Upper lobe of left lung (tissue), 6 donors: ENCODE data around the gene NDUFB7. TPM values are rescaled to one million over a fixed set of nuclear protein-coding genes. Genes with fewer than 3 reads are reported as not detected.

Source experiments
- ATAC-seq, 2 donors: fragments of 200-7000 bp; cut with Tn5 transposase; one replicate each; pipeline ENCODE4 v1.9.1; 2022; ENCODE audit warnings: mild to moderate bottlenecking in 2 of 2, moderate library complexity in 2 of 2; ENCODE audit not compliant: low FRiP score in 2 of 2
- DNase-seq, 2 donors: peaks; one replicate each; pipeline ENCODE4 v3.0.0-alpha.2; 2019 to 2020
- H3K27ac ChIP-seq, 4 donors: fragments of 200-600 bp; sonication (generic); one replicate each; pipeline ENCODE4 v1.5.1; 2016 to 2019
- H3K27me3 ChIP-seq, 4 donors: fragments of 200-600 bp; sonication (generic); one replicate each; pipeline ENCODE4 v1.5.1; 2017 to 2019
- H3K36me3 ChIP-seq, 4 donors: fragments of 200-600 bp; sonication (generic); one replicate each; pipeline ENCODE4 v1.5.1; 2016 to 2019
- H3K4me1 ChIP-seq, 4 donors: fragments of 200-600 bp; sonication (generic); one replicate each; pipeline ENCODE4 v1.5.1; 2018 to 2019
- H3K4me3 ChIP-seq, 4 donors: fragments of 200-600 bp; sonication (generic); one replicate each; pipeline ENCODE4 v1.5.1; 2017 to 2019; ENCODE audit warnings: mild to moderate bottlenecking in 2 of 4, moderate library complexity in 1 of 4
- H3K9me3 ChIP-seq, 4 donors: fragments of 200-600 bp; sonication (generic); one replicate each; pipeline ENCODE4 v1.5.1; 2018 to 2019
- CTCF ChIP-seq, 6 experiments: fragments of 450-650 bp in 4 of 6; fragments of 200-600 bp in 2 of 6; sonication (generic) in 2 of 6; IDR thresholded peaks; one replicate each; pipeline ENCODE4 v1.5.1; 2016 to 2019; ENCODE audit warnings: antibody characterized with exemption in 6 of 6
- EP300 ChIP-seq, 4 donors: sonication (generic); formaldehyde crosslinking; IDR thresholded peaks; one replicate each; pipeline ENCODE4 v1.5.1; 2017; ENCODE audit warnings: antibody characterized with exemption in 4 of 4, control low read depth in 2 of 4
- POLR2A ChIP-seq, 4 donors: fragments of 450-650 bp; IDR thresholded peaks; one replicate each; pipeline ENCODE4 v1.5.1; 2016 to 2017; ENCODE audit warnings: antibody characterized with exemption in 4 of 4, mild to moderate bottlenecking in 2 of 4
- POLR2AphosphoS5 ChIP-seq, 2 donors: sonication (generic); formaldehyde crosslinking; IDR thresholded peaks; one replicate each; pipeline ENCODE4 v1.5.1; 2017; ENCODE audit warnings: antibody characterized with exemption in 2 of 2
- WGBS, 2 donors: methylation state at CpG; one replicate each; pipeline ENCODE4 v1.1.5; 2017 to 2018; 5-methylcytosine and 5-hydroxymethylcytosine counted together
- total RNA-seq, 6 donors: library from RNA; depleted of rRNA in 4 of 6; stranded (reverse); fragments of >200 nt in 4 of 6; gene quantifications; one replicate each; pipeline versions ENCODE4 v1.1.0 to v1.2.1, GENCODE V29; 2016 to 2021
- donor health status: DM: no; HTN: no; CAD: no; lungs with moderate emphysema.
- donor health status: DM: no; HTN: yes; CAD: no; lungs with severe emphysema.

Gene NDUFB7
- total RNA-seq, 6 donors from 2014 or later: 124 to 350 (median 171) TPM

GRCh38 chr19:14550201-14550754 lies 21.6 kb downstream of the NDUFB7 start:
- Histone ChIP-seq H3K9me3 (no peaks in the 10 kb centered on the region), H3K27me3 (no peaks in the 10 kb centered on the region), H3K4me3 (no peak overlapping the region), H3K36me3 (peaks cover 0 to 12% (median 4%) of the 10 kb centered on the region in 4 donors), H3K4me1 (peaks cover 0 to 27% (median 9%) of the 10 kb centered on the region in 4 donors), H3K27ac (no peak overlapping the region)
- no peak for DNase-seq
- TF ChIP-seq CTCF (IDR thresholded peaks at IDR 0.05): no peak
- no peak for TF ChIP-seq POLR2AphosphoS5 (IDR thresholded peaks at IDR 0.05)
- TF ChIP-seq EP300 (IDR thresholded peaks at IDR 0.05): no peak
- TF ChIP-seq POLR2A (IDR thresholded peaks at IDR 0.05): no peak
- no peak for ATAC-seq
- 63 to 64% methylated on average over 13 to 15 of the region's 15 CpGs for WGBS, 2 donors

GRCh38 chr19:14545716-14546082 lies 26.2 kb downstream of the NDUFB7 start:
- ATAC-seq (no peak), DNase-seq (no peak)
- Histone ChIP-seq H3K4me1 (peaks cover 4 to 29% (median 9%) of the 10 kb centered on the region in 4 donors), H3K4me3 (no peak overlapping the region), H3K36me3 (peaks cover 0 to 12% (median 1%) of the 10 kb centered on the region in 4 donors), H3K9me3 (no peaks in the 10 kb centered on the region), H3K27ac (no peak overlapping the region), H3K27me3 (no peaks in the 10 kb centered on the region)
- WGBS, 2 donors: 89 to 91% methylated on average over 8 to 9 of the region's 9 CpGs
- TF ChIP-seq POLR2A (IDR thresholded peaks at IDR 0.05) (no peak), CTCF (IDR thresholded peaks at IDR 0.05) (no peak), POLR2AphosphoS5 (IDR thresholded peaks at IDR 0.05) (no peak), EP300 (IDR thresholded peaks at IDR 0.05) (no peak)

GRCh38 chr19:14544977-14545715 lies 26.7 kb downstream of the NDUFB7 start:
- TF ChIP-seq EP300 (IDR thresholded peaks at IDR 0.05) (no peak), POLR2A (IDR thresholded peaks at IDR 0.05) (no peak), CTCF (IDR thresholded peaks at IDR 0.05) (no peak), POLR2AphosphoS5 (IDR thresholded peaks at IDR 0.05) (no peak)
- H3K36me3 ChIP-seq: peaks cover 0 to 10% (median 1%) of the 10 kb centered on the region in 4 donors
- DNase-seq: peak; percentile 45 to 54
- no peaks in the 10 kb centered on the region for H3K27me3 ChIP-seq
- H3K4me3 ChIP-seq: no peak overlapping the region
- no peaks in the 10 kb centered on the region for H3K9me3 ChIP-seq
- H3K27ac ChIP-seq: no peak overlapping the region
- WGBS, 2 donors: 60 to 79% methylated on average over 12 to 20 of the region's 21 CpGs
- ATAC-seq: peak; percentile 12 to 42
- peaks cover 4 to 23% (median 9%) of the 10 kb centered on the region in 4 donors for H3K4me1 ChIP-seq

GRCh38 chr19:14544047-14544446 lies 27.8 kb downstream of the NDUFB7 start:
- no peaks in the 10 kb centered on the region for H3K27me3 ChIP-seq
- DNase-seq: no peak
- H3K27ac ChIP-seq: no peak overlapping the region
- TF ChIP-seq CTCF (IDR thresholded peaks at IDR 0.05) (no peak), EP300 (IDR thresholded peaks at IDR 0.05) (no peak), POLR2A (IDR thresholded peaks at IDR 0.05) (no peak), POLR2AphosphoS5 (IDR thresholded peaks at IDR 0.05) (no peak)
- no peaks in the 10 kb centered on the region for H3K9me3 ChIP-seq
- H3K36me3 ChIP-seq: peaks cover 0 to 10% (median 1%) of the 10 kb centered on the region in 4 donors
- WGBS, 2 donors: 91 to 94% methylated on average over 5 of the region's 5 CpGs
- ATAC-seq: no peak
- no peak overlapping the region for H3K4me3 ChIP-seq
- peaks cover 4 to 22% (median 9%) of the 10 kb centered on the region in 4 donors for H3K4me1 ChIP-seq
